GM18498 (cell line): ENCODE results near the gene SLC38A10.

Experiments
- ATAC-seq: cut with Tn5 transposase; IDR thresholded peaks from one replicate; pipeline ENCODE4 v1.9.1; 2021; ENCODE audit warnings: mild to moderate bottlenecking, moderate library complexity; ENCODE audit not compliant: unreplicated experiment

SLC38A10 gene

DNA sequence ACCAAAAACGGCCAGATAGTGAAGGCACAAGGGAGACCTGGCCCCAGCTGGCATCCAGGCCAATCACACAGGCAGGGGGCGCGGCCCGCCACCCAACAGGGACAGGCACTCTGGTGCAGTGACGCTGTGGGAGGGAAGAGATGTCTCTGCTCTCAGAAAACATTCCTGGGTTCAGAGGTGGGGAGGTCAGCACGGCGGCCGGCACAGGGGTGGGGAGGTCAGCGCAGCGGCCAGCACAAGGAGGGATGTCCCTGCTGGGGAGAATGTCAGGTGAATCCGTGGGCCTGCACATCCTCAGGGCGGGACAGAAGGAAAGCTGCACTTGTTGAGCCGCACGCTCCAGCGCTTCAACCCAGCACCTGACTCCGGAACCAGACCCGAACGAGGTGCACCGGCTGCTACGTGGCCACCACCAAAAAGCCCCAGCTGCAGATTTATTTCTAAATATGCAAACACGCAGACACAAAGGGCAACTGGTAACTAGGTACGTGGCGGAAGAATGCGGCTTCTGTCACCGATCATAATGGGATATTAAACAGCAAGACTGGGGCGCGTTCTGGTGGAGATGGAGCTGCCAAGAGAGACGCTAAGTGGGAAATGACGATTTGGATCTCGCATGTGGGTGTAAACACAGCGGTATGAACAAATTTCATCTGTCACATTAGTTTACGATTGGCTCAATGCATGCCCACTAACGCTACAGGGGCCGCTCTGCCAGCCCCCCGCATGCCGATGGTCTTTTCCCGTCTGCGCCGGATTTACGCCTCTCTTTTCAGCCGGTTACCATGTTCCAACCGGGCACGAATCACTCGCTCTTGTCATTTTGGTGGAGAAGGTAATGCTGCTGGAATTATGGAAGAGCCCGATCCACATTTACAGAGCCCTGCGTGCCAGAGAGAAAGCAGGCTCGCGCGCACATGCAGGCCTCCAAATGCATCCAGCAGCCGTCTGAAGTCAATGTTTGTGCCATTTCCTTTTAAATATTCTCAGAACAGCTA is 15.5 kb downstream of the SLC38A10 start:
- ATAC-seq, result no peak

DNA sequence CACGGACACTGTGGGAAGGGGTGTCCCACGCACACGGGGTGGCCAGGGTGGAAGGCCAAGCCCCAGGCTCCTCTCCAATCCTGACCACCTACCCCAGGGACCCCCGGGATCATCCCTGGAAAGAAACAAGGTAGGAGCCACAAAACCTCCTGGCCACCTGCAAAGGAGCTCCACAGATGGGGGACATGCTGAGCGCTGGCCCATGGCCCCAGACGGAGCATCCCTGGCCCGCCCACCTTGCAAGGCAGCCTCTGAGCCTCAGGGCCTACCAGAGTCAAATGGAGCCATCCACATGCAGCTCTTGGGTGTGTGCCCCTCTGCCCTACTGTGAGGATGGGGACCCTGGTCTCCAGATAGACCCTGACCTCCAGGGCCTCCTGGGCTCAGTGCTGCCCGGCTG is 16.3 kb downstream of the SLC38A10 start:
- ATAC-seq, result no peak

DNA sequence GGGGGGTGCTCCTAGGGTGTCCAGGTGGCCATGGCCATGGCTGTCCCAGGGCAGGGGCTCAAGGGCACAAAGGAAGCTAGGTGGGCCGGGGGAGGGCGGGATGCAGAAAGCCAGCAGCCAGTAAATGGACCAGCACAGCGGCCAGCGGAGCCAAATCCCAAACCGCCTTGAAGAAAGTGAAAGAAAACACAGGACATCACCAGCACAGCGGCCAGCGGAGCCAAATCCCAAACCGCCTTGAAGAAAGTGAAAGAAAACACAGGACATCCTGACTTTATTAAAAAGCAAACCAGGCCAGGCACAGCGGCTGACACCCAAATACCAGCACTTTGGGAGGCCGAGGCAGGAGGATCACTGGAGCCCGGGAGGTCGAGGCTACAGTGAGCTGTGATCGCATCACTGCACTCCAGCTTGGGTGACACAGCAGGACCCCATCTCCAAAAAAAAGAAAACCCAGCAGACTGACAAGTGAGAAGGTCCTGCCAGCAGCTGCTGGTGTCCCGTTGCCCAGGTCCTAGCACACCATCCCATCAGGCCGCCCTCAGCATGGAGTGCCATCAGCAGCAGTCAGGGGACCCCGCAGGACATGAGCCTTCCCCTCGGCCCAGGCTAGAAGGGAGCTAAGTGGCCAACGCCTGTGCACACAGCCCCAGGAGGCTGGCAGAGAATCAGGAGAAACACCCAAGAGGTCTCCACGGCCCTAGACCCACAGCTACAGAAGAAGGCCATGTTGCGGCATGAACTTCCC is 17.0 kb downstream of the SLC38A10 start:
- no peak for ATAC-seq

DNA sequence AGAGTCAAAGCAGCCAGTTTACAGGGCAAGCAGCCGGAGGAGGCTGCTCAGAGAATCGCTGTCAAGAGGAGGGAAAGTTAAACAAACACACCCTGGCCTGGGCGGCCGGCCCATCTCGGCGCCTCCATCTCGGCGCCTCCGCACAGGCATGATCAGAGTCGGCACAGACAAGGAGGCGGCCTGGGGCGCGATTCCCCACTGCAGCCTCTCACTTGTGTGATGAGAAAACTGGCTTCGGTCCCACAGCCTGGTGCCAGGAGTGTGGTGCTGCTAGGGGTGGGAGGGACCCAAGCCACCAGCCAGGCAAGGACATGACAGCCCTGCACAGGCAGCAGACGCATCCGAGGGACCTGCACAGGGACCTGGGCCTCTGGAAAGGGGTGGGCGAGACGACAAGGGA is 17.7 kb downstream of the SLC38A10 start:
- no peak for ATAC-seq

DNA sequence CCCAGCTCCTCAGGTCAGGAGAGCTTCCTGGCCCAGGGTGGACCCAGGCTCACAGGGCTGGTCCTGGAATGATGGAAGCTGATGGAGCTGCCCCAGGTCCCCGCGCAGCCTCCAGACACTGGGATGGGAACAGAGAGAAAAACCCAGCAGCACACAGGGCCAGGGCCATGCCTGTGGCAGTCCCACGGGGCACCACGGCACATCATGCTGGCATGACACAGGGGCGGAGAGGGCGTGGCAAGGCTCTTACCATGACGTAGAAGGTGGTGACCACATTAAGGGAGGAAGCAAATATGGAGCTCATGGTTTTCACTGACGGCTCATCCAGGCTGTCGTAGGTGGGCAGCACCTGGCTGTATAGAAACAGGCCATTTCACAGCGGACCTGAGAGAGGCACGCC is 18.3 kb downstream of the SLC38A10 start:
- no peak for ATAC-seq

DNA sequence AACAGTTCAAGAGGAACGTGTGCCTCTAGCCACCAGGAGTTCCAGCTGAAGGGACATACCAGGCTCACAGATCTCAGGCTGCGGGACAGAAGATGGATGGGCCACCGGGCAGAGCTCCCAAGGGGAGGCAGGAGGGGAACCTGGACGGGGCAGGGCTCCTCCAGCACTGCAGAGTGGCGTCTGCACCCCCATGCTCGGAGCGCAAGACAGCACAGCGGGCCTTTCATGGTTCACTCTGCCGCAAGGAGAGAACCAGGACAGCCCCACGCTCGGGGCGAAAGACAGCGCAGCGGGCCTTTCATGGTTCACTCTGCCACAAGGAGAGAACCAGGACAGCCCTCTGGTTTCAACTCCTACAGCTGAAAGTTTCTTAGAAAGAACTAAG is 20.6 kb downstream of the SLC38A10 start:
- no peak for ATAC-seq

DNA sequence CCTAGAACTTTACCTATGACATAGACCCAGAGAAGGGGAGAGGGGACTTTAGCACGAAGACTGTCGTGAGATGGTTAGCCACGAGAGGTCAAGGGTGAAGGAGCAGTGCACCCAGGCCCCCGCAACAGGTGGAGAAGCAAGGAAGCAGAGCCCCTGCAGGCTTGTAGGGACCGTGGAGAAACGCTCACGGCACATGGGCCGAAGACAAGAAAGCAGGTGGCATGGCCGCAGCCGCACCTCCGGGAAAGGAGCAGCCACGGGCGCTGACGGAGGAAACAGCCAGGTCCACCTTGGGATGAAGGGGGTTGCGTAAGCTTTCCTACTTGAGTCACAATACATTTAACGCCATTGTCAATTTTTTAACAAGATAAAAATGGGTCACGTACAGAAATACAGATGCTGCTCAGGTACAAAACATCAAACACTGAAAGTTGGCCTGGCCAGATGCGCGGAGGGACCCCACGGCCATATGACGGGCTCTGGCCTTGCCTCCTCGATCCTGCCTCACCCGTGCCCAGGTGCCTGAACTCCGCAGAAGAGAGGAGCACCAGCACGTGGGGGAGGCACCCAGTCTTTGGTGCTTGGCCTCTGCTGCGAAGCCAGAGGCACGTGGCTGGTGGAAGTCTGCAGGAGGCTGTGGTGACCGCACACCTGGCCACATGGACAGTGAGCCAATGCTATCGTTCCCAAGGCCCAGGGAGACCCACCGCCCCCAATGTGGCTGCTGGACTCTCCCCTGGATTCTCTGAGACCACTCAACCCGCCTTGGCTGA is 21.2 kb downstream of the SLC38A10 start:
- no peak for ATAC-seq

DNA sequence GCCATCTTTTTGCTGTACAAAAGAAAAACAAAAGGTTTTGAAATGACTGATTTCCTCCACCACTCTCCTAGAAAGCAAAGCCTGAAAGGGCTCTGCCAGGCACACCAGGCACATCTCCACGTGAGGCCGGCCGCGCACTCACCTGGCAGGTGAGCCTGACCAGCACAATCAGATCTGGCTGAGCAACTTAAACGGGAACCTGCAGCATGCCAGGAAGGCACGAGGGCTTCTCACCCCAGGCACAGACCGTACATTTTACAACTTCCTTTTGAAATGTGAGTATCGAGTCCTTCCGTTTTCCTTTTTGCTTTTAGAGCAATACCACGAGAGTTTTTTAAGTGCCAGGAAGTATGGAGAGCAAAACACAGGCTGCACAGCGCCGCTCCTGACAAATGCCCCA is 22.5 kb downstream of the SLC38A10 start:
- ATAC-seq, result no peak

DNA sequence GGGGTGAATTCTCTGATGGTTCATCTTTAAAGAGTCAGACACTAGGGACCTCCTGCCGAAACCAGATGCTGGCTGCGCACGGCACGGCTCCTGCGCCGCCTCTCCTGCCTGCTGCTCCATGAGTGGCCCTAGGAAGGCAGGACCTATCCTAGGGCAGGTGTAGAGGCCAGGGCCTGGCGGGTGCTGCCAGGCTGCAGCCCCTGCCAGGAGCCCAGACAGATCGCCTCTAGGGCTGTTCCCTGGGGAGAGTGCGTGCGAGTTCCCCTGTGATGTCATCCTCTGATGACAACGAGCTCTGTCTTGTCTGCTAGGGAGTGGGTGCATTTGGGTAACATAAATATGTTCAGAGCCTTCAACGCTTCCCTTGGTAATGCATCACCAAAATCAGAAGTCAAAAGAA is 23.9 kb downstream of the SLC38A10 start:
- ATAC-seq, result no peak

DNA sequence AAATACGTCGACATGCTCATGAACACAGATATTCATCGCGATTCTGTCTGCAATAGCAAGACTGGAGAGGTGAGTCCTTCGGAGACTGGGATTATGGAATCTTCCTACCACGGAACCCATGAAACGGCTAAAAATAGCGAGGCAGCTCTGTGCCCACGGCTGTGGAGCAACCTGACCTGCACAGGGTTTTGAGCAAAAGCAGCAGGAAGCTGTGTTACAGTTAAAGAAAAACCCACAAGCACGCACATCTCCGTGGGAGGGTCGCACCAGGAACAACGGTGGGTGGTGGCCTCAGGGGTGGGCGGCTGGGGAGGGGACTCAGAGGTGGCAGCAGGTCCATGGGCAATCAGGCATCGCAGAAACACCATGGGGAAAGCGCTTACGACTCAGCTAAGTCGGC is 24.8 kb downstream of the SLC38A10 start:
- no peak for ATAC-seq

DNA sequence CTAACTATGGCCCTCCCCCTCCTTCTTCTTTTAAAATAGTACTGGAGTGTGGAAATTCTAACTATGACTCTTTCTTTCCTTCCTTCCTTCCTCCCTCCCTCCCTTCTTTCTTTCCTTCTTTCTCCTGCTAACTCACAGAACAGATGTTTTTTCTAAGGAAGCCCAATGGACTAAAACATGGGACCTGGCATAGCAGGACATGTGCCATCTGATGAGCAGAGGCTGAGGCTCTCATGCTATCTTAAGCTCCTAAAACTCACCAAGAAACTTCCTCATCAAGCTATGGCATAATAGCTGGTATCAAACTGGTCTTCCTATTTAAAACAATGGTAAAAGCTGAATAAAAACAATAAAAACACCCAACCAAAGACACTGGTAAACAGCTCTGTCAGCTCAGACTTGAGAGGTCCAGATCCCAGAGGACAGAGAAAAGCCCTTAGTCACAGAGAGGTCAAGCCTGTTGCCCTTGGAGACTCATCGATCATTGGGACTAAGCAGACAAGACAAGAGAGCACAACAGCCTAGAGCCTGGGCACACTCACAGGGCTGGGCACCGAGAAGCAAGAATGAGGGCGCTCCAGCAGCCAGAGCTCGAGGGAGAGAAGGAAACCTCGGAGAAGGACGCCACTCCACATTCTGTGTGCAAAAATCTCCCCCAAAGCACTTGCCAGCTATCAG is 27.6 kb downstream of the SLC38A10 start:
- no peak for ATAC-seq

DNA sequence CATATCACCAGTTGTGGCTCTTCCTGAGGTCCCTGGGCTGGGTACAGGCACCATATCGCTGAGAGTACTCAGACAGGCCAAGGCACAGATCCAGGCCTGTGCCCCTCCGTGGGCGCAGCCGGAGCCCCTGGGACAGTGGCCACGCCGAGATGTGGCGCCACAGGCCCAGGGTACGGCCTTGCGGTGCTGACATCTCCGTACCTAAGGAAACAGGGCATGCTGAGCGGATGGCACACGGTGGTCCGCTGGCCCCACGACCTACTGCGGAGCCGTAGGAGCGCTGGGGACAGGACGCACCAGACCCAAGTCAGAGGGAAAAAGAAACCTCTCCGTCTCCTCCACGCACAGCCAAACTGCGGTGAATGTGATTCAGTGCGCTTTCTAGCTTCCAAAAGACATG is 29.5 kb downstream of the SLC38A10 start:
- ATAC-seq, result no peak

DNA sequence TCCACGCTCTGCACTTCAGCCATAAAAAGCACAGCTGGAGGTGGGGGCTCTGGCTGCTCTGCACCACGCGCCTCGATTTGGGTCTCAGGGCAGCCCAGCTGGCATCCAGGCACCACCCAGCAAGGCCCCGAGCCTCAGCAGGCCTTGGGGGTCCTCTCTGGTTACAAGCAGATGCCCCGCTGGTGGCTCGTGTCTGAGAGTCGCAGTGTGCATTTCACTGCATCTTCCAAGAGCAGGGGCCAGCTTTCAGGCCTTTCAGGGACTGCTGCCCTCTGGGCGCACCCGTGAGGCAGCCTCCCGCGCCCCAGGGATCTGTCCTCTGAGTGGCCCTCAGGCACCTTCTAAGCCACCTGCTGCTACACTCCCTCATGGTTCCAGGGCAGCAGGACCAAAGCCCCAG is 30.5 kb downstream of the SLC38A10 start:
- no peak for ATAC-seq

DNA sequence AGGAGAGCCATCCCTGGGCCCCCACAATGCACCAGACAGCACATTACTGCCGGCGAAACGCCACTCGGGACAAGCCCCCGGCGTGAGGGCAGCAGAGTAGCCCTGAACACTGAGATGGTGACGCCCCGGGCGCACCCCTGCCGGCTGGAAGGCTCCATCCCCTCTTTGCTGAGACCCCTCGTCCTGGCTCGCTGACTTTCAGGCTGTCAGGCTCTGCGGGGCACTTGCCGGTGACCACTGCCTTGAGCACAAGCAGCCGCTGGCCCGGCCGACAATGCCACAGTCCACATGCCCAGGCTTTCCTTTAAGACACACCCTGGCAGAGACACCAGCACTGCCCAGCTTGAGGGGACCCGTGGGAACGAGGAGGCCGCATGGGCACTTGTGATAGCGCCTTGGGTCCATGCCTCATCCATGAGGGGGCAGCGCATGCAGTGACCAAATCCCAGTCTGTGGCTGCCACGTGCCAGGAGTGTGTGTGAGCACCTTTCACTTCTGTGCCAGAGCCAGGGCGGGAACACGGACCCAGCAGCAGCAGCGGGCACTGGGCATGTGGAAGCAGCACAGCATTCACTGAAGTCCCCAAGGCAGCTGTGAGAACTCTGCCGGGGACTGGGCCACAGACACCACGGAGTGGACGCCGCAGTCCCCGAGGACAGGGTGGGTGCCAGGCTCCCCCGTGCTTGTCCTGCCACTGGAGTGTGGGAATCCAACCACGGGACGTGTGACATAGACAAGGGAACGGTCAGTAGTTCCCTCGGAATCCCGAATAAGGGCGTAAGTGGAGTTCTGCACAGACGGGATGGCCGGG is 31.5 kb downstream of the SLC38A10 start:
- ATAC-seq, result no peak

DNA sequence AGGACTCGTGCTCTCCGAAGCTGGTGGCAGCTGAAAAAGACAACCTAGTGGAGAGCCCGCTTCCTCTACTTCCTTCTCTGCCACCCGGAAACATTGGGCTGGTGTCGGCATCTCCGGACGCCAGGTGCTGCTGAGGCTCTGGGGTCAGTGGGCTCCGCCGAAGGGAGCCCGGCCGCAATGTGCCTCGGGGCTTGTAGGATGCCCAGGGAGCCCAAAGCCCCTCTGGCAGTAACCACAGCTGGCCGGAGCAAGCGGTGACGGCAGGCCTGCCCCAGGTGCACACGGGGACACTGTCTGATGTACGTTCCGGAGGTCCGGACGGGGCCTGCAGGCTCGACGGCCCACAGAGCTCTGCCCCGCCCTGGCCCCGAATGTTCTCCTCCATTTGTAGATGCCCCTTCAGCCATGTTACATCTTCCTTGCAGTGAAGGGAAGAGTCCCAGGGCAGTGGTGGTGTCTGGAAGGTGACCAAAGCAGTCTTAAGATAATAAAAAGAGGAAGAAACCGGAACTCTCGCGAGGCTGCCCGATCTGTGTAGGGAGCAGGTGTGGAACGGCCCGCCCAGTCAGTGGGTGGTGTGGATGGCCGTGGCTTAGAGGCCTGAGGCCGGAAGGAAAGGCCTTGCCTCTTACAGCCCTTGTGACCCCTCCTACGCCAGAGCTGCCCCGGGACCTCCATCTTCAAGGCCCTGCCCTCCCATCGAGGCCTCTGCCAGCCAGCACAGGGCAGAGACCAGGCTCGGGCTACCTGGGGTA is 33.3 kb downstream of the SLC38A10 start:
- ATAC-seq, result no peak

DNA sequence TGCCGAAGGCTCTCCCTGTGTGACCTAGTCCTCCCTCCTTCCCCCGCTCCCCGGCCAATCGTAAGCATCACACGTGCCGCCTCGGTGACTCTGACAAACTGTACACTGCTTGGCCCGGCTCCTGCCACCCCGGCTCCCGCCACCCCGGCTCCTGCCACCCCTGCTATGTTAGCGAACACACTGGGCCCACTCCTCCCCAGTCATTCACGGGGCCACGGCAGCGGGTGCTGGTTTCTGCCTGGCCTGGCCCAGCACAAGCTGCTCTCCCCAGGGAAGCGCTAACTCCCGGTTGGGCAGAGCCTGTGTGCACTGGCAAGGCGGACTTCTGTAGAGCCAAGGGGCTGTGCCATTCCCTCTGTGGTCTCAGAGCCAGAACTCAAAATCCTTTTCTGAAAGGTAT is 34.0 kb downstream of the SLC38A10 start:
- ATAC-seq, result no peak

DNA sequence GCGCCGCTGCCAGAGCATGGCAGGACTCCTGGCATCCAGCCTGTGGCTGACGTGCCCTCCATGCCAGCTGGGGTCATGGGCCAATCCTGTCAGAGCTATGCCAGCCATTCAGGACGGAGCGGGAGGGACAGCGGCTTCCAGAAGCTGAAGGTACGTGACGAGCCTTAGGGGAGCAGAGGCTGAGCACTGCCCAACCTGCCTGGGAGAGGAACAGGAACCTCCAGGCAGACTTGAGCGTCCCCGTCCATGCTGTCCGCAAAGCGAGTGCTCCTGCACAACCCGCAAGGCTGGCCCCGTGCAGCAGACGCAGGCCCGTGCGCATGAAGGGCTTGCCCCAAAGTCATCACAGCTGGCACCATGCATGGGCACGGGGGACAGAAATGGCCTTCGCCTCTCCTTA is 34.5 kb downstream of the SLC38A10 start:
- ATAC-seq, result no peak

DNA sequence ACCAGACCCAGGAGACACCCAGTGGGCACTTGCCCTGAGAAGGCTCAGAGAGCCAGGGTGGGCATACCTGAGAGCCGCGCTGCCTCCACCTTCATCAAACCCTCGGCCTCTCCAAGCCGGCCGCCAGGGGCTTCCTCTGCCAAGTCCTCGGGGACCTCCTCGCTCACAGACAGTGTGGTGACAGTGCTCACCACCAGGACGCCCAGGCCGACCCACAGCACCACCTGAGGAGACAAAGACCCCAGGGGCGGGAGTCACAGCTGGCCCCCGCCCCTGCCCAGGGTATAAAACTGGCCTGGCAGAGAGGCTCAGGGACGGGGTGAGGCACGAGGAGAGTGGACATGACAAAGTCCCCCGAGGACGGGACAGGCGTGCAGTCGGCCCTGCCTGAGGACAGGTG is 34.9 kb downstream of the SLC38A10 start:
- ATAC-seq, result no peak

DNA sequence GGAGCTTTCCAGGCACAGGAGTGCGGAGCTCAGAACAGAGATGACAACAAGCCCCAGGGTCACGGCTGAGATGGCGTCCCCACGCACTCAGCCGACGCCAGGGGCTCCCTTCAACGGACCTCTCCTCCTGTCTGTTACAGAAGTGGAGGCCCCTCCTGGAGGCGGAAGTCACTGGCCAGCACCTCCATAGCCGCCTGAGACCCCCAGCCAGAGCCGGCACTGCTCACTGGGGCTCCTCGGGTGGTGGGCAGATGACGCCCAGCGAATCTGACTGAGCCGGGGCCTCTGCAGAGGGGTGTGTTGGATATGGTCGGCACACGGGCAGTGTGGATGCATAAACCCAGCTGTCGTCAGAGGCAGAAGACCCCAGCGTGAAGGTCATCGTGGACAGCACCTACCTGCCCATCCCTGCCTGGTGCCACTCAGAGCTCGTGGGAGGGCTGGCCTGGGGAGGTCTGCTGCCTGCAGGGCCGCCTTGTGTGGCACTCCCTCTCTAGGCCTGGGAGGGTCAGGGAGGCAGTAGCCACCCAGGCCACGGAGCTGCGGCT is 36.0 kb downstream of the SLC38A10 start:
- no peak for ATAC-seq
